HEK293 (cell line): ENCODE measurements around the gene STIM2.
A peak's percentile ranks its signal among the peaks of the same experiment; 100 is the strongest.

Experiments used
- CTCF ChIA-PET: fragments of 350-600 bp; formaldehyde crosslinking; extraction: SDS; loops from one replicate; lab custom pipeline; 2021; ENCODE audit warnings: antibody characterized with exemption; lab: Yijun Ruan, JAX
- POLR2A ChIA-PET: fragments of 300-600 bp; formaldehyde crosslinking; extraction: SDS; loops from one replicate; lab custom pipeline; 2020; ENCODE audit warnings: antibody characterized with exemption, inconsistent platforms; lab: Yijun Ruan, JAX
- H3K27ac ChIP-seq: fragments of 200-500 bp; sonication (Bioruptor generic); 2 replicates; pipeline ENCODE4 v1.5.1; 2014; ENCODE audit warnings: low read depth, low read length, control low read depth, inconsistent platforms; ENCODE audit errors: extremely low read depth
- H3K36me3 ChIP-seq, 2 experiments: fragments of 200-500 bp in 1 of 2; sonication (Bioruptor generic) in 1 of 2; 1 replicate in 1 of 2; 2 replicates in 1 of 2; pipeline ENCODE4 v1.5.1; 2014 to 2017; ENCODE audit warnings: inconsistent platforms in 2 of 2, low read length in 2 of 2; ENCODE audit not compliant: control insufficient read depth in 2 of 2, insufficient read depth in 1 of 2
- H3K4me1 ChIP-seq: fragments of 200-500 bp; sonication (Bioruptor generic); 2 replicates; pipeline ENCODE4 v1.5.1; 2014; ENCODE audit warnings: mild to moderate bottlenecking, low read length, inconsistent platforms; ENCODE audit not compliant: control insufficient read depth, insufficient read depth
- H3K4me3 ChIP-seq: 2 replicates; pipeline ENCODE4 v1.5.1; 2011; ENCODE audit warnings: low read depth, mild to moderate bottlenecking, control low read depth, low read length, moderate library complexity
- H3K9me3 ChIP-seq: fragments of 200-500 bp; sonication (Bioruptor generic); 2 replicates; pipeline ENCODE4 v1.5.1; 2014; ENCODE audit warnings: low read depth, low read length, inconsistent platforms; ENCODE audit not compliant: control insufficient read depth, insufficient read depth
- ELK4 ChIP-seq: IDR thresholded peaks from 2 replicates; pipeline ENCODE4 v1.6.1; 2011; ENCODE audit warnings: mild to moderate bottlenecking, low read depth, low read length, borderline replicate concordance
- HOXA7 ChIP-seq: sonication (generic); formaldehyde crosslinking; IDR thresholded peaks from 2 replicates; pipeline ENCODE4 v1.8.1; 2022; ENCODE audit warnings: missing genetic modification reagents, borderline replicate concordance
- KLF17 ChIP-seq: fragments of 450-650 bp; formaldehyde crosslinking; IDR thresholded peaks from 2 replicates; pipeline ENCODE4 v1.5.1; 2016; ENCODE audit warnings: missing biosample characterization, missing genetic modification characterization
- PRDM1 ChIP-seq: fragments of 450-650 bp; formaldehyde crosslinking; IDR thresholded peaks from 2 replicates; pipeline ENCODE4; 2016; ENCODE audit warnings: missing biosample characterization, missing genetic modification characterization
- TCF7L2 ChIP-seq: IDR thresholded peaks from 2 replicates; pipeline ENCODE4 v1.6.1; 2011; ENCODE audit warnings: low read depth, mild to moderate bottlenecking, inconsistent platforms, low read length, moderate library complexity, borderline replicate concordance
- ZBTB1 ChIP-seq: fragments of 450-650 bp; formaldehyde crosslinking; IDR thresholded peaks from 2 replicates; pipeline ENCODE4 v1.5.1; 2016; ENCODE audit warnings: missing biosample characterization, missing genetic modification characterization
- ZBTB17 ChIP-seq: fragments of 450-650 bp; formaldehyde crosslinking; IDR thresholded peaks from 2 replicates; pipeline ENCODE4 v1.5.1; 2016; ENCODE audit warnings: missing biosample characterization, missing genetic modification characterization
- ZBTB21 ChIP-seq: fragments of 450-650 bp; formaldehyde crosslinking; IDR thresholded peaks from 2 replicates; pipeline ENCODE4 v1.5.1; 2017; ENCODE audit warnings: missing biosample characterization, missing genetic modification characterization
- ZBTB8A ChIP-seq: fragments of 450-650 bp; formaldehyde crosslinking; IDR thresholded peaks from 2 replicates; pipeline ENCODE4 v1.5.1; 2016; ENCODE audit warnings: missing biosample characterization, missing genetic modification characterization
- ZNF121 ChIP-seq: fragments of 450-650 bp; formaldehyde crosslinking; IDR thresholded peaks from 2 replicates; pipeline ENCODE4 v1.5.1; 2016; ENCODE audit warnings: missing biosample characterization, missing genetic modification characterization
- ZNF146 ChIP-seq: fragments of 450-650 bp; formaldehyde crosslinking; IDR thresholded peaks from 2 replicates; pipeline ENCODE4 v1.5.1; 2016; ENCODE audit warnings: missing biosample characterization, missing genetic modification characterization
- ZNF221 ChIP-seq: fragments of 450-650 bp; formaldehyde crosslinking; IDR thresholded peaks from 2 replicates; pipeline ENCODE4 v1.5.1; 2017; ENCODE audit warnings: missing biosample characterization, missing genetic modification characterization, borderline replicate concordance
- ZNF24 ChIP-seq: fragments of 450-650 bp; formaldehyde crosslinking; IDR thresholded peaks from 2 replicates; pipeline ENCODE4 v1.5.1; 2016; ENCODE audit warnings: missing biosample characterization, missing genetic modification characterization
- ZNF311 ChIP-seq: fragments of 450-650 bp; formaldehyde crosslinking; IDR thresholded peaks from 2 replicates; pipeline ENCODE4 v1.5.1; 2017; ENCODE audit warnings: missing biosample characterization, missing genetic modification characterization, borderline replicate concordance
- ZNF335 ChIP-seq: fragments of 450-650 bp; formaldehyde crosslinking; conservative IDR thresholded peaks from 2 replicates; pipeline ENCODE4 v1.5.1; 2016; ENCODE audit warnings: missing biosample characterization, missing genetic modification characterization
- ZNF449 ChIP-seq: fragments of 450-650 bp; formaldehyde crosslinking; IDR thresholded peaks from 2 replicates; pipeline ENCODE4 v1.5.1; 2017; ENCODE audit warnings: missing biosample characterization, mild to moderate bottlenecking, missing genetic modification characterization, moderate library complexity
- ZNF518A ChIP-seq: fragments of 450-650 bp; formaldehyde crosslinking; conservative IDR thresholded peaks from 2 replicates; pipeline ENCODE4 v1.5.1; 2016; ENCODE audit warnings: low read depth, missing biosample characterization, missing genetic modification characterization
- ZNF530 ChIP-seq: fragments of 450-650 bp; formaldehyde crosslinking; IDR thresholded peaks from 2 replicates; pipeline ENCODE4 v1.5.1; 2016; ENCODE audit warnings: low read depth, missing biosample characterization, missing genetic modification characterization
- ZNF600 ChIP-seq: fragments of 450-650 bp; formaldehyde crosslinking; IDR thresholded peaks from 2 replicates; pipeline ENCODE4 v1.5.1; 2016; ENCODE audit warnings: missing biosample characterization, missing genetic modification characterization
- ZNF629 ChIP-seq: fragments of 450-650 bp; formaldehyde crosslinking; IDR thresholded peaks from 2 replicates; pipeline ENCODE4 v1.5.1; 2017; ENCODE audit warnings: missing biosample characterization, missing genetic modification characterization
- ZNF645 ChIP-seq: fragments of 450-650 bp; formaldehyde crosslinking; IDR thresholded peaks from 2 replicates; pipeline ENCODE4; 2016; ENCODE audit warnings: missing biosample characterization, missing genetic modification characterization
- ZNF707 ChIP-seq: fragments of 450-650 bp; formaldehyde crosslinking; IDR thresholded peaks from 2 replicates; pipeline ENCODE4 v1.5.1; 2016; ENCODE audit warnings: missing biosample characterization, missing genetic modification characterization
- ZNF785 ChIP-seq: fragments of 450-650 bp; formaldehyde crosslinking; IDR thresholded peaks from 2 replicates; pipeline ENCODE4 v1.5.1; 2016; ENCODE audit warnings: missing biosample characterization, missing genetic modification characterization

The STIM2 gene

GRCh38 chr4:26916195-26916594 is 55.6 kb downstream of the STIM2 start (continued):
- TF ChIP-seq ZNF645 (tag by site-specific recombination), result no peak
- no peak for TF ChIP-seq ZNF146 (tag by site-specific recombination)
- TF ChIP-seq ZNF121 (tag by site-specific recombination), result no peak
- no peak for TF ChIP-seq KLF17 (tag by site-specific recombination)
- no peak for TF ChIP-seq ZBTB8A (tag by site-specific recombination)
- TF ChIP-seq TCF7L2, result no peak
- no peak for TF ChIP-seq ZNF600 (tag by site-specific recombination)

GRCh38 chr4:26930964-26931363 is 70.3 kb downstream of the STIM2 start:
- peak; percentile 48; the same call in 1 of the 2 replicates for TF ChIP-seq PRDM1
- TF ChIP-seq ZNF530, result peak; percentile 76; the same call in 1 of the 2 replicates
- TF ChIP-seq ZNF629 (tag by site-specific recombination), result peak; percentile 76
- no peak for TF ChIP-seq ELK4
- no peak for TF ChIP-seq ZNF311 (tag by site-specific recombination)
- TF ChIP-seq ZBTB21 (tag by site-specific recombination), result peak; percentile 69
- peak; percentile 55; the same call in 1 of the 2 replicates for TF ChIP-seq ZNF335 (tag by site-specific recombination)
- no peaks in the 10 kb centered on the region for H3K9me3 ChIP-seq
- no peak overlapping the region for H3K4me3 ChIP-seq
- ChIA-PET CTCF (no interaction called here), POLR2A (no interaction called here)
- peaks cover 7% of the 10 kb centered on the region; the same call in 1 of the 2 replicates for H3K4me1 ChIP-seq
- no peak overlapping the region for H3K27ac ChIP-seq
- no peaks in the 10 kb centered on the region for H3K36me3 ChIP-seq

- Histone ChIP-seq H3K4me3 (no peak overlapping the region), H3K36me3 (no peaks in the 10 kb centered on the region), H3K27ac (no peak overlapping the region), H3K4me1 (peaks cover 8% of the 10 kb centered on the region; the same call in 1 of the 2 replicates), H3K9me3 (no peaks in the 10 kb centered on the region)
- CTCF ChIA-PET, result no interaction called here
- POLR2A ChIA-PET, result no interaction called here
- TF ChIP-seq ZNF645 (tag by site-specific recombination) (no peak), TCF7L2 (no peak), ZNF518A (no peak), ZNF629 (tag by site-specific recombination) (no peak), ZNF449 (no peak), ZNF707 (tag by site-specific recombination) (no peak), HOXA7 (CRISPR knock-in tag) (no peak), ZNF24 (tag by site-specific recombination) (no peak), ZNF121 (tag by site-specific recombination) (no peak), ZBTB1 (no peak), ZNF785 (tag by site-specific recombination) (no peak), ZNF221 (tag by site-specific recombination) (no peak), ZBTB17 (tag by site-specific recombination) (no peak)
Measured at GRCh38 chr4:26931451-26931850, 70.8 kb downstream of the STIM2 start.
